OCI-LY1 (cell line): ENCODE data around the gene CACNB1.

Source experiments
- EZH2 ChIP-seq: fragments of 200-600 bp; sonication (generic), shearing (Covaris generic); IDR thresholded peaks from 2 replicates; pipeline ENCODE4 v1.8.0; 2017; ENCODE audit warnings: borderline replicate concordance, mixed run types, mild to moderate bottlenecking, antibody characterized with exemption, low read length, moderate library complexity, mixed read lengths
- TF ChIP-seq, protein P1 (sequence below): fragments of 200-600 bp; sonication (generic), shearing (Covaris generic); IDR thresholded peaks from 2 replicates; pipeline ENCODE4 v1.5.1; 2017; ENCODE audit warnings: mild to moderate bottlenecking, antibody characterized with exemption, low read length, moderate library complexity, mixed read lengths

DNA sequence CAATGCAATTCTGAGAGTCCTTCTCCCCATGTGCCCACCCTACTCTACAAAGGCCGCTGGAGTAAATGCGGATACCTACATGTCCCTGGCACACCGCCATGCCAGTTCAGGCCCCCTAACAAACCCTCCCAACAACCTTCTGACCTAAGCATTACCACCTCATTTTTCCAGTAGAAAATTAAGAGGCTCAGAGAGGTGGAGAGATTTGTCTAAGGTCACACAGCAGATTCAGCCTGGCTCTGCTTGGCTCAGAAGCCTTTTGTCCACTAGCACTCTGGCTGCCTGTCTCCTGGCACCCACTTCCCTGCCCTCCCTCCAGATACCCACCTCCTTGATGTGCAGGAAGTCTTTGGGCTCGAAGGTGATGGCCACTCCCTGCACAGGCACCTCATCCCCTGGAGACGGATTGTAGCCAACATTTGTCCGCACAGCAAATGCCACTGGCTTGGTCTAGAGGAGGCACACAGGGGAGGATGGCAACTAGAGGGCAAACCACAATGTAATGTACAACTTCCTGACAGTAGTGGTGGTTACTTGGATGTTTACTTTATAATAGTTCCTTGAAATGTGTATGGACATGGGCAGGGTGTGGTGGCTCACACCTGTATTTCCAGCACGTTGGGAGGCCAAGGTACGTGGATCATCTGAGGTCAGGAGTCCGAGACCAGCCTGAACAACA is 10.2 kb downstream of the CACNB1 start:
- TF ChIP-seq, protein P1, sequence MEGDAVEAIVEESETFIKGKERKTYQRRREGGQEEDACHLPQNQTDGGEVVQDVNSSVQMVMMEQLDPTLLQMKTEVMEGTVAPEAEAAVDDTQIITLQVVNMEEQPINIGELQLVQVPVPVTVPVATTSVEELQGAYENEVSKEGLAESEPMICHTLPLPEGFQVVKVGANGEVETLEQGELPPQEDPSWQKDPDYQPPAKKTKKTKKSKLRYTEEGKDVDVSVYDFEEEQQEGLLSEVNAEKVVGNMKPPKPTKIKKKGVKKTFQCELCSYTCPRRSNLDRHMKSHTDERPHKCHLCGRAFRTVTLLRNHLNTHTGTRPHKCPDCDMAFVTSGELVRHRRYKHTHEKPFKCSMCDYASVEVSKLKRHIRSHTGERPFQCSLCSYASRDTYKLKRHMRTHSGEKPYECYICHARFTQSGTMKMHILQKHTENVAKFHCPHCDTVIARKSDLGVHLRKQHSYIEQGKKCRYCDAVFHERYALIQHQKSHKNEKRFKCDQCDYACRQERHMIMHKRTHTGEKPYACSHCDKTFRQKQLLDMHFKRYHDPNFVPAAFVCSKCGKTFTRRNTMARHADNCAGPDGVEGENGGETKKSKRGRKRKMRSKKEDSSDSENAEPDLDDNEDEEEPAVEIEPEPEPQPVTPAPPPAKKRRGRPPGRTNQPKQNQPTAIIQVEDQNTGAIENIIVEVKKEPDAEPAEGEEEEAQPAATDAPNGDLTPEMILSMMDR: no peak
- TF ChIP-seq EZH2: no peak
